Measurements from ENCODE around the gene PPFIA2. TPM values are rescaled to one million over a fixed set of nuclear protein-coding genes. Genes with fewer than 3 reads are reported as not detected.

The PPFIA2 gene
- total and polyA plus RNA-seq, 9 of the 15 experiments (the other 6 are each of a cell fraction or from before 2014, with no cell fraction given): not detected

DNA sequence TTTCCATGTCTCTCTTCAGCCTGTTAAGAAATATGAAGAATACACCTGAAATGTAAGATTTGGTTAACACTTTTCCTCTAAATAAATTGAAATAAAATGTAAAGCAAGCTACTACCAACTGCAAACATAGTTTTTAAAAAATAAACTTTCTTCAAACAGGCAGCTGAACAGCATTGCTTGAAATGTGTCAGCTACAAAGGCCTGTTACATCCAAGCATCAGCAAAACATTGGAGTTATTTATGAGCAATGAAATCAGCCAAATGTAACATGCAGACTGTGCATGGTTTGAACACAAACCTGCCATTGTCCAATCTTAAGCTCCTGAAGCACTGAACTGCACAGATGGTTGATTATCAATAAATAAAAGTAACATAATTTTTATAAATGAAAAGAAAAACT is 390.0 kb downstream of the PPFIA2 start (continued):
- TF ChIP-seq, protein P1, sequence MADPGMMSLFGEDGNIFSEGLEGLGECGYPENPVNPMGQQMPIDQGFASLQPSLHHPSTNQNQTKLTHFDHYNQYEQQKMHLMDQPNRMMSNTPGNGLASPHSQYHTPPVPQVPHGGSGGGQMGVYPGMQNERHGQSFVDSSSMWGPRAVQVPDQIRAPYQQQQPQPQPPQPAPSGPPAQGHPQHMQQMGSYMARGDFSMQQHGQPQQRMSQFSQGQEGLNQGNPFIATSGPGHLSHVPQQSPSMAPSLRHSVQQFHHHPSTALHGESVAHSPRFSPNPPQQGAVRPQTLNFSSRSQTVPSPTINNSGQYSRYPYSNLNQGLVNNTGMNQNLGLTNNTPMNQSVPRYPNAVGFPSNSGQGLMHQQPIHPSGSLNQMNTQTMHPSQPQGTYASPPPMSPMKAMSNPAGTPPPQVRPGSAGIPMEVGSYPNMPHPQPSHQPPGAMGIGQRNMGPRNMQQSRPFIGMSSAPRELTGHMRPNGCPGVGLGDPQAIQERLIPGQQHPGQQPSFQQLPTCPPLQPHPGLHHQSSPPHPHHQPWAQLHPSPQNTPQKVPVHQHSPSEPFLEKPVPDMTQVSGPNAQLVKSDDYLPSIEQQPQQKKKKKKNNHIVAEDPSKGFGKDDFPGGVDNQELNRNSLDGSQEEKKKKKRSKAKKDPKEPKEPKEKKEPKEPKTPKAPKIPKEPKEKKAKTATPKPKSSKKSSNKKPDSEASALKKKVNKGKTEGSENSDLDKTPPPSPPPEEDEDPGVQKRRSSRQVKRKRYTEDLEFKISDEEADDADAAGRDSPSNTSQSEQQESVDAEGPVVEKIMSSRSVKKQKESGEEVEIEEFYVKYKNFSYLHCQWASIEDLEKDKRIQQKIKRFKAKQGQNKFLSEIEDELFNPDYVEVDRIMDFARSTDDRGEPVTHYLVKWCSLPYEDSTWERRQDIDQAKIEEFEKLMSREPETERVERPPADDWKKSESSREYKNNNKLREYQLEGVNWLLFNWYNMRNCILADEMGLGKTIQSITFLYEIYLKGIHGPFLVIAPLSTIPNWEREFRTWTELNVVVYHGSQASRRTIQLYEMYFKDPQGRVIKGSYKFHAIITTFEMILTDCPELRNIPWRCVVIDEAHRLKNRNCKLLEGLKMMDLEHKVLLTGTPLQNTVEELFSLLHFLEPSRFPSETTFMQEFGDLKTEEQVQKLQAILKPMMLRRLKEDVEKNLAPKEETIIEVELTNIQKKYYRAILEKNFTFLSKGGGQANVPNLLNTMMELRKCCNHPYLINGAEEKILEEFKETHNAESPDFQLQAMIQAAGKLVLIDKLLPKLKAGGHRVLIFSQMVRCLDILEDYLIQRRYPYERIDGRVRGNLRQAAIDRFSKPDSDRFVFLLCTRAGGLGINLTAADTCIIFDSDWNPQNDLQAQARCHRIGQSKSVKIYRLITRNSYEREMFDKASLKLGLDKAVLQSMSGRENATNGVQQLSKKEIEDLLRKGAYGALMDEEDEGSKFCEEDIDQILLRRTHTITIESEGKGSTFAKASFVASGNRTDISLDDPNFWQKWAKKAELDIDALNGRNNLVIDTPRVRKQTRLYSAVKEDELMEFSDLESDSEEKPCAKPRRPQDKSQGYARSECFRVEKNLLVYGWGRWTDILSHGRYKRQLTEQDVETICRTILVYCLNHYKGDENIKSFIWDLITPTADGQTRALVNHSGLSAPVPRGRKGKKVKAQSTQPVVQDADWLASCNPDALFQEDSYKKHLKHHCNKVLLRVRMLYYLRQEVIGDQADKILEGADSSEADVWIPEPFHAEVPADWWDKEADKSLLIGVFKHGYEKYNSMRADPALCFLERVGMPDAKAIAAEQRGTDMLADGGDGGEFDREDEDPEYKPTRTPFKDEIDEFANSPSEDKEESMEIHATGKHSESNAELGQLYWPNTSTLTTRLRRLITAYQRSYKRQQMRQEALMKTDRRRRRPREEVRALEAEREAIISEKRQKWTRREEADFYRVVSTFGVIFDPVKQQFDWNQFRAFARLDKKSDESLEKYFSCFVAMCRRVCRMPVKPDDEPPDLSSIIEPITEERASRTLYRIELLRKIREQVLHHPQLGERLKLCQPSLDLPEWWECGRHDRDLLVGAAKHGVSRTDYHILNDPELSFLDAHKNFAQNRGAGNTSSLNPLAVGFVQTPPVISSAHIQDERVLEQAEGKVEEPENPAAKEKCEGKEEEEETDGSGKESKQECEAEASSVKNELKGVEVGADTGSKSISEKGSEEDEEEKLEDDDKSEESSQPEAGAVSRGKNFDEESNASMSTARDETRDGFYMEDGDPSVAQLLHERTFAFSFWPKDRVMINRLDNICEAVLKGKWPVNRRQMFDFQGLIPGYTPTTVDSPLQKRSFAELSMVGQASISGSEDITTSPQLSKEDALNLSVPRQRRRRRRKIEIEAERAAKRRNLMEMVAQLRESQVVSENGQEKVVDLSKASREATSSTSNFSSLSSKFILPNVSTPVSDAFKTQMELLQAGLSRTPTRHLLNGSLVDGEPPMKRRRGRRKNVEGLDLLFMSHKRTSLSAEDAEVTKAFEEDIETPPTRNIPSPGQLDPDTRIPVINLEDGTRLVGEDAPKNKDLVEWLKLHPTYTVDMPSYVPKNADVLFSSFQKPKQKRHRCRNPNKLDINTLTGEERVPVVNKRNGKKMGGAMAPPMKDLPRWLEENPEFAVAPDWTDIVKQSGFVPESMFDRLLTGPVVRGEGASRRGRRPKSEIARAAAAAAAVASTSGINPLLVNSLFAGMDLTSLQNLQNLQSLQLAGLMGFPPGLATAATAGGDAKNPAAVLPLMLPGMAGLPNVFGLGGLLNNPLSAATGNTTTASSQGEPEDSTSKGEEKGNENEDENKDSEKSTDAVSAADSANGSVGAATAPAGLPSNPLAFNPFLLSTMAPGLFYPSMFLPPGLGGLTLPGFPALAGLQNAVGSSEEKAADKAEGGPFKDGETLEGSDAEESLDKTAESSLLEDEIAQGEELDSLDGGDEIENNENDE (IDR thresholded peaks at IDR 0.05; ENCODE audit: low read depth, low read length): no peak
- TF ChIP-seq ZC3H8 (IDR thresholded peaks at IDR 0.05) (no peak), BCL6 (CRISPR knock-in tag; IDR thresholded peaks at IDR 0.05) (no peak), TRIM28 (IDR thresholded peaks at IDR 0.05) (no peak)
